Astrocyte (in vitro differentiated cells and primary cell): ENCODE results near the gene UPF3B. TPM values are rescaled to one million over a fixed set of nuclear protein-coding genes. Genes with fewer than 3 reads are reported as not detected.

ENCODE experiments used
- DNase-seq: peaks from one replicate; pipeline ENCODE4 v3.0.0-alpha.2; 2010; ENCODE audit warnings: low read depth
- FAIRE-seq: peaks from 2 replicates; lab custom pipeline; 2011; peaks lifted over from hg19 to GRCh38; lab: Jason Lieb, UNC
- H2AFZ ChIP-seq: 2 replicates; pipeline ENCODE4 v1.6.0; 2012; ENCODE audit warnings: low read depth, low read length, inconsistent platforms
- H3K27ac ChIP-seq: 2 replicates; pipeline ENCODE4 v1.5.1; 2011; ENCODE audit warnings: low read depth, low read length, inconsistent platforms
- H3K27me3 ChIP-seq: 2 replicates; pipeline ENCODE4 v1.6.0; 2011; ENCODE audit warnings: low read length, inconsistent platforms; ENCODE audit not compliant: insufficient read depth
- H3K36me3 ChIP-seq: 2 replicates; pipeline ENCODE4 v1.5.1; 2011; ENCODE audit warnings: low read length, inconsistent platforms; ENCODE audit not compliant: insufficient read depth
- H3K4me1 ChIP-seq: 2 replicates; pipeline ENCODE4 v1.5.1; 2011; ENCODE audit warnings: low read length, inconsistent platforms; ENCODE audit not compliant: insufficient read depth
- H3K4me2 ChIP-seq: 2 replicates; pipeline ENCODE4 v1.6.0; 2012; ENCODE audit warnings: low read length, inconsistent platforms
- H3K4me3 ChIP-seq: 2 replicates; pipeline ENCODE4 v1.5.1; 2011; ENCODE audit warnings: low read depth, mild to moderate bottlenecking, low read length, inconsistent platforms; ENCODE audit not compliant: insufficient read depth
- H3K79me2 ChIP-seq: 2 replicates; pipeline ENCODE4 v1.6.0; 2012; ENCODE audit warnings: mild to moderate bottlenecking, low read length, inconsistent platforms; ENCODE audit not compliant: insufficient read depth
- H3K9ac ChIP-seq: 2 replicates; pipeline ENCODE4 v1.6.0; 2012; ENCODE audit warnings: mild to moderate bottlenecking, low read length, inconsistent platforms
- H3K9me3 ChIP-seq: 2 replicates; pipeline ENCODE4 v1.5.1; 2012; ENCODE audit warnings: low read depth, mild to moderate bottlenecking, low read length, inconsistent platforms; ENCODE audit not compliant: insufficient read depth
- H4K20me1 ChIP-seq: 2 replicates; pipeline ENCODE4 v1.6.0; 2012; ENCODE audit warnings: low read length, inconsistent platforms; ENCODE audit not compliant: insufficient read depth
- H3K27ac Mint-ChIP-seq: one replicate; pipeline ENCODE4 v1.8.0; 2021; ENCODE audit warnings: mild to moderate bottlenecking, mixed read lengths; ENCODE audit not compliant: unreplicated experiment
- H3K27me3 Mint-ChIP-seq: one replicate; pipeline ENCODE4 v1.8.0; 2021; ENCODE audit warnings: low read depth, mixed read lengths; ENCODE audit not compliant: unreplicated experiment
- H3K36me3 Mint-ChIP-seq: one replicate; pipeline ENCODE4 v1.8.0; 2021; ENCODE audit warnings: low read depth, mixed read lengths; ENCODE audit not compliant: unreplicated experiment
- H3K4me1 Mint-ChIP-seq: one replicate; pipeline ENCODE4 v1.8.0; 2021; ENCODE audit warnings: low read depth, mixed read lengths; ENCODE audit not compliant: unreplicated experiment
- H3K4me3 Mint-ChIP-seq: one replicate; pipeline ENCODE4 v1.8.0; 2021; ENCODE audit warnings: mild to moderate bottlenecking, moderate library complexity, mixed read lengths; ENCODE audit not compliant: unreplicated experiment
- H3K9me3 Mint-ChIP-seq: one replicate; pipeline ENCODE4 v1.8.0; 2021; ENCODE audit warnings: mild to moderate bottlenecking, mixed read lengths; ENCODE audit not compliant: unreplicated experiment
- EZH2 ChIP-seq: IDR thresholded peaks from 2 replicates; pipeline ENCODE4 v1.6.1; 2012; ENCODE audit warnings: mild to moderate bottlenecking, low read length, inconsistent platforms; ENCODE audit not compliant: insufficient read depth
- total RNA-seq: library from RNA; stranded (reverse); gene quantifications from 2 replicates; pipeline ENCODE4 v1.2.1, GENCODE V29; 2021
- TF ChIP-seq, protein P1 (sequence below): IDR thresholded peaks from 2 replicates; pipeline ENCODE4 v1.5.1; 2011; ENCODE audit warnings: low read depth, mild to moderate bottlenecking, inconsistent platforms, low read length, moderate library complexity; ENCODE audit not compliant: insufficient read depth

The UPF3B gene
- total RNA-seq, 1 donor from 2014 or later: 8.8 TPM

- H2AFZ ChIP-seq: no peak overlapping the region
- H3K9me3 Mint-ChIP-seq: peaks cover 3% of the 10 kb centered on the region
- H3K36me3 ChIP-seq: no peaks in the 10 kb centered on the region
- no peaks in the 10 kb centered on the region for H3K4me1 Mint-ChIP-seq
- H3K79me2 ChIP-seq: no peaks in the 10 kb centered on the region
- no peak overlapping the region for H3K4me3 ChIP-seq
- no peak for DNase-seq
- no peaks in the 10 kb centered on the region for H3K9me3 ChIP-seq
- no peaks in the 10 kb centered on the region for H3K27me3 Mint-ChIP-seq
- H3K27ac Mint-ChIP-seq: no peak overlapping the region
- no peaks in the 10 kb centered on the region for H3K36me3 Mint-ChIP-seq
- no peaks in the 10 kb centered on the region for H4K20me1 ChIP-seq
- H3K4me1 ChIP-seq: no peaks in the 10 kb centered on the region
- H3K27me3 ChIP-seq: no peaks in the 10 kb centered on the region
- no peak overlapping the region for H3K27ac ChIP-seq
- FAIRE-seq: no peak
- TF ChIP-seq, protein P1, sequence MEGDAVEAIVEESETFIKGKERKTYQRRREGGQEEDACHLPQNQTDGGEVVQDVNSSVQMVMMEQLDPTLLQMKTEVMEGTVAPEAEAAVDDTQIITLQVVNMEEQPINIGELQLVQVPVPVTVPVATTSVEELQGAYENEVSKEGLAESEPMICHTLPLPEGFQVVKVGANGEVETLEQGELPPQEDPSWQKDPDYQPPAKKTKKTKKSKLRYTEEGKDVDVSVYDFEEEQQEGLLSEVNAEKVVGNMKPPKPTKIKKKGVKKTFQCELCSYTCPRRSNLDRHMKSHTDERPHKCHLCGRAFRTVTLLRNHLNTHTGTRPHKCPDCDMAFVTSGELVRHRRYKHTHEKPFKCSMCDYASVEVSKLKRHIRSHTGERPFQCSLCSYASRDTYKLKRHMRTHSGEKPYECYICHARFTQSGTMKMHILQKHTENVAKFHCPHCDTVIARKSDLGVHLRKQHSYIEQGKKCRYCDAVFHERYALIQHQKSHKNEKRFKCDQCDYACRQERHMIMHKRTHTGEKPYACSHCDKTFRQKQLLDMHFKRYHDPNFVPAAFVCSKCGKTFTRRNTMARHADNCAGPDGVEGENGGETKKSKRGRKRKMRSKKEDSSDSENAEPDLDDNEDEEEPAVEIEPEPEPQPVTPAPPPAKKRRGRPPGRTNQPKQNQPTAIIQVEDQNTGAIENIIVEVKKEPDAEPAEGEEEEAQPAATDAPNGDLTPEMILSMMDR: no peak
- no peak for TF ChIP-seq EZH2
- H3K9ac ChIP-seq: no peak overlapping the region
- no peak overlapping the region for H3K4me2 ChIP-seq
- H3K4me3 Mint-ChIP-seq: no peak overlapping the region
Observed at GRCh38 chrX:119802546-119802945, 50.2 kb downstream of the UPF3B start.

GRCh38 chrX:119801253-119802221 is 51.2 kb downstream of the UPF3B start:
- Mint-ChIP-seq H3K36me3 (no peaks in the 10 kb centered on the region), H3K9me3 (peaks cover 2% of the 10 kb centered on the region), H3K4me3 (no peak overlapping the region), H3K27ac (no peak overlapping the region), H3K27me3 (no peaks in the 10 kb centered on the region), H3K4me1 (no peaks in the 10 kb centered on the region)
- Histone ChIP-seq H3K9ac (no peak overlapping the region), H3K4me1 (no peaks in the 10 kb centered on the region), H3K4me2 (no peak overlapping the region), H3K27ac (no peak overlapping the region), H3K9me3 (no peaks in the 10 kb centered on the region), H2AFZ (no peak overlapping the region), H3K4me3 (no peak overlapping the region), H3K27me3 (no peaks in the 10 kb centered on the region), H4K20me1 (no peaks in the 10 kb centered on the region), H3K79me2 (no peaks in the 10 kb centered on the region), H3K36me3 (no peaks in the 10 kb centered on the region)
- DNase-seq (no peak), FAIRE-seq (no peak)
- no peak for TF ChIP-seq EZH2
- TF ChIP-seq, protein P1: no peak
